IPS-18a (cell line): ENCODE data around the gene MRPL42.

Experiments used
- H3K27ac ChIP-seq: one replicate; pipeline ENCODE4 v1.5.1; 2013; ENCODE audit warnings: low read length
- H3K27me3 ChIP-seq: one replicate; pipeline ENCODE4 v1.6.1; 2013; ENCODE audit warnings: mild to moderate bottlenecking, low read length; ENCODE audit not compliant: control insufficient read depth, insufficient read depth
- H3K36me3 ChIP-seq: one replicate; pipeline ENCODE4 v1.6.1; 2013; ENCODE audit warnings: low read depth, low read length; ENCODE audit not compliant: control insufficient read depth
- H3K4me1 ChIP-seq: one replicate; pipeline ENCODE4 v1.6.1; 2013; ENCODE audit warnings: low read depth, low read length; ENCODE audit not compliant: control insufficient read depth
- H3K4me3 ChIP-seq: one replicate; pipeline ENCODE4 v1.5.1; 2013; ENCODE audit warnings: low read length
- H3K9ac ChIP-seq: one replicate; pipeline ENCODE4 v1.6.1; 2013; ENCODE audit warnings: mild to moderate bottlenecking, low read length, moderate library complexity
- H3K9me3 ChIP-seq: one replicate; pipeline ENCODE4 v1.6.1; 2013; ENCODE audit warnings: low read depth, low read length; ENCODE audit not compliant: control insufficient read depth

MRPL42 gene

DNA sequence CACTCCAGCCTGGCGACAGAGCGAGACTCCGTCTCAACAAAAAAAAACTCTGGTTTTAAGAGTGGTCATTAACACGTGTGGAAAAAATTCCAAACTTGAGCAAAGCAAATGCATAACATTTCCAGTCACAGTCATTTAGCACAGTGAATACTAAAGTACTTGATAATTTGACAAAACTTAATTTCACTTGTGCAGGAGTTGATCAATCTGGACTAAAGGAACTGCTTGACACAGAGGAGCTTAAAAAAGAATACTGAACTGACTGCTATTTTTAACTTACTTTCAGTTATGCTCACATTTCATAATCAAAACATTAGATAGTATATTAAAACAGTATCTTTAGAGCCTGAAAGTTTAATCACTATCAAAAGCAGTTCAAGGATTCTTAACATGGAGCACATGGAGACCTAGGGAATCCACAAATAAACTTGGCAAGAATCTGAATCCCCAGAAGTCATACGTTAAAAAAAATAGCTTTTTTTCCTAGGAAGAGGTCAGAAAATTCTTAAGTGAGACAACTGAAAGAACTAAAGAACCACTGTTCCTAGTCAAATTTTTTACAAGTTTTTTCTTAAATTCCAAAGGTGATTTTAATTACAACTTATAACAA is 33.0 kb upstream of the MRPL42 start:
- H3K4me3 ChIP-seq = no peak overlapping the region
- no peaks in the 10 kb centered on the region for H3K36me3 ChIP-seq
- no peaks in the 10 kb centered on the region for H3K27me3 ChIP-seq
- H3K27ac ChIP-seq = no peak overlapping the region
- H3K9ac ChIP-seq = no peak overlapping the region
- no peaks in the 10 kb centered on the region for H3K9me3 ChIP-seq
- peaks cover 3% of the 10 kb centered on the region for H3K4me1 ChIP-seq

DNA sequence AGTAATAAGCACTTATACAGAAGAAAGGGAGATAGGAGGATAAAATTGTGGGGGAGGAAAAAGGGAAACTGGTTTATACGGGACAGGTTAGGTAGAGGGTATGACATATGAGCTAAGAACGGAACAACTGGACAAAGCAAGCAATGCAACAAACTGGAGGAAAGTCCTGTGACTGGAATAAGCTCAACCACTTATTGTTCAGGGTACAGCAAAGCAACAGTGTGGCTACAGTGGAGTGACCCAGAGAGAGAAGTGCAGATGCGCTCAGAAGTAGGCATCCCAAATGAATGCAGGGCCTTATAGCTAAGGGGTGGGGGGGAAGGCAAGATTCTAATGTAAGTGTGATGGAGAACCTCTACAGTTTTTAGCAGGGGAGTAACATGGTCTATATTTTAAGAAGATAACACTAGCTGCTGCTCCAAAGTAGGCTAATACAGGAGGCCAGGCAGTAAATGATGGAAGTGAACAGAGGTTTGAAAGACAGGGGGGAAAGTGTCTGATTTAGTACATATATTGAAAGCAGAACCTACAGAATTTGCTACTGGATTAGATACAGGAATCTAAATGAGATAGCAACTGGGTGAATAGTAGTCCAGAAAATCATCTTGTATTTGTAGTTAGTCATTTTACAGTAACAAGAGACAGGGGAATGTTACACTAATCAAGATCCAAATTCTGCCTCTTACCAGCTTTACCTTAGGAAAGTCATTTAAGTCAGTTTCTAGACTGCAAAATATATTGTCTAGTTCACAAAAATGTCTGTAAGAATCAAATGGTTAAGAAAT is 28.9 kb upstream of the MRPL42 start:
- Histone ChIP-seq H3K4me1 (peaks cover 18% of the 10 kb centered on the region), H3K27ac (no peak overlapping the region), H3K9ac (no peak overlapping the region), H3K36me3 (no peaks in the 10 kb centered on the region), H3K4me3 (no peak overlapping the region), H3K27me3 (no peaks in the 10 kb centered on the region), H3K9me3 (no peaks in the 10 kb centered on the region)

DNA sequence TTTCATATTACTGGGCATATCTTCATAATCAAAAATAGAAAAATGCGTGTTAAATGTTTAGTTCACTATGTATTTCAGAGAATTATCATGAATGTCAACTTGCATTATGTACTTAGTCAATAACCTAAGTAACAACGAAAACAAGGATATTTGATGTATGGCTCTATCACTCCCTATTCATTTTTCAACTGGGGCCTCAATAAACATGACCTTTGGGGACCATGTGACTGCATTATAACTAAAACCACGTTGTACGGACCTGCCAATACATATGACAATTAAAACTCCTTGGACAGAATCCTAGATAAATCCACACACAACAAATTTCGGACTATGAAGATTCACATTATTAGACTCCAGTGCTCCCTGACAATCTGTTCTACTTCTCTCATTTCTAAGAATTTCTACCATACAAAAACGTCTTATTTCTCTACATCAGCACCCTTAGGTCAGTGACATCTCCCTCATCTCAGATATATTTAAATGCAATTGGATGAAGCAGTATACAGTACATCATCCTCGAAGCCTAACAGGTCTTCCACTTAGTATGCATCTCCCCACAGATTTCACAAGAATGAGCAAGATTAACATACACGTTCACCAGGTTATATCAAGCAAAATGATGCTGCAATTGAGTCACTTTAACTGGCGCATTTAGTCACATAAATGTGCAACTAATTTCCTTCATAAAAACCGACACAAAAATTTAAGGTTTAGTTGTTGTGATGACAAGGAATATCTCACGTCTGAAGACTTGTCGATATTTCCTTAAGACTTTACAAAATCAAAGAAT is 27.1 kb upstream of the MRPL42 start:
- no peaks in the 10 kb centered on the region for H3K27me3 ChIP-seq
- peaks cover 18% of the 10 kb centered on the region for H3K4me1 ChIP-seq
- H3K4me3 ChIP-seq = peak overlapping the region; percentile 88
- no peak overlapping the region for H3K27ac ChIP-seq
- peak overlapping the region; percentile 87 for H3K9ac ChIP-seq
- H3K9me3 ChIP-seq = no peaks in the 10 kb centered on the region
- H3K36me3 ChIP-seq = no peaks in the 10 kb centered on the region

DNA sequence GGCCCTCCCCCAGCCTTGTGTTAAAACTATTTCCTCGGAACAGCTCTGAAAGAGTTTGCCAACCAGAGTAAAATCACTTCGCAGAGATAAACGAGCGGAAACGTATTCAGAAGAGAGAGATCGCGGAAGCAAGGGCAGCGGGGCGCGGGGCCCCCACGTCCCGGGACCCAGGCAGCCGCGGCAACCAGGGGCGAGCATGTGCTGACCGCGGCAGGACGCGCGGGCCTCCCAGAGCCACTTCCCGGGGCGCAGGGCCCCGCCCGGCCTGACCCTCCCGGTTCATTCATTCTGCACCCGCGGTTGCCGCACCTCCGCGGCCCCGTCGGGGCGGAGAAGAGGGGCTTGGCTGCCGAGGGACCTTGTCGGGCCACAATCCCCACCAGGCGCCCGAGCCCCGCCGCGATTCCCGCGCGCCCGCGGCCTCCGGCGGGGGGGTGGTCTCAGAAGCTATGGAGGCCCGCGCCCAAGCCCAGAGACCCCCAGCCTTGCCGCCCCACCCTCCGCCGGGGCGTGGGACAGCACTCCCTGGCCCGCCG is 26.2 kb upstream of the MRPL42 start:
- Histone ChIP-seq H3K9ac (peak overlapping the region; percentile 87), H3K27ac (no peak overlapping the region), H3K4me1 (peaks cover 18% of the 10 kb centered on the region), H3K4me3 (peak overlapping the region; percentile 88), H3K36me3 (no peaks in the 10 kb centered on the region), H3K9me3 (no peaks in the 10 kb centered on the region), H3K27me3 (no peaks in the 10 kb centered on the region)

DNA sequence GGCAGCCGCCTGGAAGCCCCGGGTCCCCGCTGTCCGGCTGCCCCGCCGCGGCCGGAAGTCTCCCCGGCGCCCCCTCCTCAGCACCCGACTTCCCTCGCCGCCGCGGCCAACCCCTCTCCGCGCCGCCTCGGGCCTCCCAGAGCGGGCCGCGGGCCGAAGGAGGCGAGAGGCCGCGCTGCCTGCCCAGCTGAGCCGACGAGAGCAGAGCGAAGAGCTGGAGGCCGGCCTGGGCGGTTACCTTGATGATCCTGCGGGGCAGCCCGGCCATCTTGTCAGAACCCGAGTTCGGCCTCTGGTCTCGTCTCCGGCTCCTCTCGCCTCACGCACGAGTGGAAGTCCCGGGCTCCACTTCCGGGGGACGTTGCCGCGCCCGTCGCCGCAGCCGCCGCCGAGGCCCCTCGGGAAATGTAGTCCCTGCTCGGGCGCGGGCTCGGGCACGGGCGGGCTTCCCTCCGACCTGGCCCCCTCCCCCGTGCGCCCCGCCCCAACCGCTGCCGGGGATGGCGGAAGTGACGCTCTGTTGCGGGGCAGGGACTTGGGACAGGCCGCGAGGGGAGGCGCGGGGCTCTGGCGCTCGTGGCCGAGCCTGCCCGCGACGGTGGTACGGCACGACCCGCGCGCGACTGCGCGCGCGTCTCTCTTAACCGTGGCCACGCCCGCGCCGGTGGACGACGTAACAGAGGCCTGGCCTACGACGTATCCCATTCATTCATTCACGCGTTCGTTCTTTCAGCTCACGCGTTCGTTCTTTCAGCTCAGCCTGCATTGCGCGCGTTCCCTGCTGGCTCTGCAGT is 25.5 kb upstream of the MRPL42 start, which contains the start of gene UBE2N:
UBE2N (minus strand) TSS at position 331 of the 794 bp plus-strand sequence; CDS start at position 268, 63 bp downstream.
- Histone ChIP-seq H3K9ac (peak within 1 kb of the TSS; percentile 87), H3K27me3 (no peaks in the 10 kb centered on the region), H3K27ac (peak within 1 kb of the TSS; percentile 86), H3K4me3 (peak within 1 kb of the TSS; percentile 88), H3K36me3 (no peaks in the 10 kb centered on the region), H3K4me1 (peaks cover 18% of the 10 kb centered on the region), H3K9me3 (no peaks in the 10 kb centered on the region)

DNA sequence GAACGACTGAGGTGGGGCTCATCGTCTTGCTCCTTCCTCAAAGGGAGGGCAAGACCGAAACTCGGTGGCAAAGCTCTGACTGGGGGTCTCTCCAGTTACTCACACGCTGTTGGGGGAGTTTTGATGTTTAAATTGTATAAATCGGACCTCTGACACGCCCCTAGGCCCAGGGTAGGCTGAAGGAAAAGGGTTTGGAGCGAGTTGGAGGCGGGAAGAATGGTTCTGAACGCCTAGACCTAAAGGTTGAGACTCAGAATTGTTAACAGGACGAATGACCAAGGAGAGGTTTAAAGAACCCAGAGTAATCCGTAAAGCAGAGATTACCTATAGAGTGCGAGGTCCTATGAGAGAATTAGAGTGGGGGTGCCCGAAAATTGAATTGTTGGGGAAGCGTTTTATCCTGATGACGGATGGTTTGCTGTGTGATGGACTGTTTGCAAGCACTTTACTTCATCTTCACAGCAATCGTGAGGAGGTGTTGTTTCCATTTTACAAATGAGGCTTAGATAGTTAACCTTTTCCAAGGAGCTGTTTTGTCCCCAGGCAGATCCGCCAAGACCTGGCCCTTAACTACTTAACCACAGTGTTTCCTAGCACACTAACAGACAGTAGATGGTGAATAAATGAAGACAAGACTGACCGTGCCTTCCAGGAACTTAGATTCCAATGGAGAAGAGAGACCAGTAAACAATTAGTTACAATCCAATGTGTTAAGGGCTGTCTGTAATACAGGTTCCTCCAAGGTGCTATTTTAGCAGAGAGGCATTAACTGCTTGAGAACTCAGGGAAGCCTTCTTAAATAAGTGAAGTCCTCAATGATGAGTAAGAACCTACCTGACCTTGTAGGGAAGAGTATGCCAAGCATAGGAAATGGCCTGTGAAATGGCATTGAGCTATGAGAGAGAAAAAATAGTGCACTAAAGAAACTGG is 24.6 kb upstream of the MRPL42 start:
- Histone ChIP-seq H3K9me3 (no peaks in the 10 kb centered on the region), H3K4me3 (peak overlapping the region; percentile 88), H3K4me1 (peaks cover 18% of the 10 kb centered on the region), H3K9ac (peak overlapping the region; percentile 87), H3K36me3 (no peaks in the 10 kb centered on the region), H3K27ac (peak overlapping the region; percentile 86), H3K27me3 (no peaks in the 10 kb centered on the region)

DNA sequence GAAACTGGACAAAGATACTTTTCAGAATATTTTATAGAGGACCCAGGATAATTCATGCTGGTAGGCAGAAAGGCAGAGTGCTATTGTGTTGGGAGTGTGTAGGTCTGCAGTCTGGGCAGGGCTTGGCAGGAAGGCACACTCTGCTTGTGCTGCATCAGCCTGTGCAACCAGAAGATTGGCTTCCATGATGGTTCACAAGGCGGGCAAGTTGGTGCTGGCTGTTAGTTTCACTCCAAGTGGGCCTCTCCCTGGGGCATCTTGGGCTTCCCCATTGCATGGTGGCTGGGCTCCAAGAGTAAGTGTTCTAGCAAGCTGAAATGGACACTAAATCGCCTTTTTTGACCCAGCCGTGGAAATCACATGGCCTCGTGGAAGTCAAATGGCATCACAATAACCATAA is 23.7 kb upstream of the MRPL42 start:
- Histone ChIP-seq H3K36me3 (no peaks in the 10 kb centered on the region), H3K9ac (no peak overlapping the region), H3K9me3 (no peaks in the 10 kb centered on the region), H3K27me3 (no peaks in the 10 kb centered on the region), H3K27ac (no peak overlapping the region), H3K4me3 (no peak overlapping the region), H3K4me1 (peaks cover 18% of the 10 kb centered on the region)

DNA sequence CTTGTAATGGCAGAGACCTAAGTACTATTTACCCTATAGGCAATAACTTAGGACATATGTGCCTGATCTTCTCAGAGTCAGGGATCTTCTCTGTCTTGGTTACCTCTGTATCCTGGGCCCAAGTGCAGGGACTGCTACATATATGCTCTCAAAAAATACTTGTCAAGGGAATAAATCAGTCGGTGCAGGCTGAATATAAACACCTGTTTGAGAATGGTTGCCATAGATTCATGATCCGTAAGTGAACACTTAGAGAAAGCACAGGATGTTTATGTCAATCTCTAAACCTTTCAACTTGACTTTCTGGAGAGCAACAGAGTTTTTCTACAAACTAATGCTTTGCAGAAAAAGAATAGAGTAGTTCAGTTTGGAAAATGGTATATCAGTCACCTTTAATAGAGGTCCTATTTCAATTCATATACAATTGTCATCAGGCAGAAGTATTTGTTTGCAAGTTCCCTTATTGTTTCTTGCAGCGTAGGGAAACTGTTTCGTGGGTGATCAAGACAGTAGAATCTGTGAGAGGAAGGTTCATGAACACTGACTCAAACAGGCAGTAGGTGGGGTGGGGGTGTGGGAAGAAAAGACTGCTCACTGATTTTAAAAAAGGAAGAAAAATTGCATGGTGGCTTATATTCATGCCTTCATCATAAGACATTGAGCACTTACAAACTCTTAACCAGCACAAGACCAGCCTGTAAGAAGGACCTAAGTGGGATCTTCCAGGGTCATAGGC is 19.6 kb upstream of the MRPL42 start:
- peaks cover 5% of the 10 kb centered on the region for H3K4me1 ChIP-seq
- no peaks in the 10 kb centered on the region for H3K9me3 ChIP-seq
- H3K9ac ChIP-seq = no peak overlapping the region
- no peaks in the 10 kb centered on the region for H3K27me3 ChIP-seq
- no peak overlapping the region for H3K4me3 ChIP-seq
- no peaks in the 10 kb centered on the region for H3K36me3 ChIP-seq
- no peak overlapping the region for H3K27ac ChIP-seq

DNA sequence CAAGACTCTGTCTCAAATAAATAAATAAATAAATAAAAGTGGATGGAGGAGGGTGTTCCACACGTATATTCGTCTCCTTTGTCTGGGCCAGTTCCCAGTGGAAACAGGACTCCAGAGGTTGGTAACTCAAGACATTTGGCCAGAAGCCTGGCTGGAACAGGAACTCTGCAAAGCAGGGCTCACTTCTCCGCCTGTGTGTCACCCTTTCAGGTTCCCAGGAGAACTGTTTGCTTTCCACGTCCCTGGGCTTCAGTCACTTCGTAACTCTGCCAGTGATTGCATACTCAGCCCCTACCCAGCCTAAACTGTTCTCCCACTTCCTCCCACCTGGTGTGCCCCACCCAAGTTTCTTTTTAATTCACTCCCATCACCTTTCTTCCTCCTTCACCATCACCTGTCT is 18.5 kb upstream of the MRPL42 start:
- no peaks in the 10 kb centered on the region for H3K4me1 ChIP-seq
- H3K4me3 ChIP-seq = no peak overlapping the region
- H3K27me3 ChIP-seq = no peaks in the 10 kb centered on the region
- H3K27ac ChIP-seq = no peak overlapping the region
- no peak overlapping the region for H3K9ac ChIP-seq
- H3K36me3 ChIP-seq = no peaks in the 10 kb centered on the region
- H3K9me3 ChIP-seq = no peaks in the 10 kb centered on the region

DNA sequence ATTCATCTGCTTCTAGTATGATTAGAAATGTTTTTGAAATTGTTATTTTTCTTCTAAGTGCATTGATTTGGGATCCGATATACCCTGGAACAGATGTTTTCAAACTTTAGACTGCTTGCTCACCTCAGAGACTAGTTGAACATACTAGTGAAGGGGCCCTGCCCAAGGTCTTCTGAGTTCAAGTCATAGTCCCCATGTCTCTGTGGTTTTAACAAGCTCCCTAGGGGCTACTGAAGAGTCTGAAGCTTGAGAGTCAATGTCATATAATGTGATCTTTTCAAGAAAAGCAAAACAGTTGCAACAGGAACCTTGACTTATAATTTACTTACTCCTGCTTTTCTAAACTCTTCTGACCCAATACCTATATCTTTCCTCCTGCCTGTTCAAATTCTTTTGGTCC is 18.0 kb upstream of the MRPL42 start:
- H3K36me3 ChIP-seq = no peaks in the 10 kb centered on the region
- no peak overlapping the region for H3K9ac ChIP-seq
- H3K4me1 ChIP-seq = no peaks in the 10 kb centered on the region
- no peaks in the 10 kb centered on the region for H3K27me3 ChIP-seq
- H3K9me3 ChIP-seq = no peaks in the 10 kb centered on the region
- H3K4me3 ChIP-seq = no peak overlapping the region
- no peak overlapping the region for H3K27ac ChIP-seq
